Hippocampal formation (tissue), 2 donors: ENCODE measurements around the gene ACAA1.

Experiments
- DNase-seq, 2 donors: peaks; one replicate each; lab custom pipeline; 2025; lab: John Stamatoyannopoulos, UW

ACAA1 gene

GRCh38 chr3:38154033-38154494 lies 17.1 kb upstream of the ACAA1 start:
- DNase-seq, result no peak

- no peak for DNase-seq
Observed at GRCh38 chr3:38153221-38153620, 16.3 kb upstream of the ACAA1 start.

- no peak for DNase-seq
Observed at GRCh38 chr3:38152609-38153008, 15.7 kb upstream of the ACAA1 start.

GRCh38 chr3:38151667-38152265 lies 14.8 kb upstream of the ACAA1 start:
- DNase-seq, result no peak

GRCh38 chr3:38150780-38151528 lies 14.0 kb upstream of the ACAA1 start:
- DNase-seq, result no peak

- no peak for DNase-seq
Observed at GRCh38 chr3:38149708-38150107, 12.8 kb upstream of the ACAA1 start.

- no peak for DNase-seq
Observed at GRCh38 chr3:38148311-38148882, 11.5 kb upstream of the ACAA1 start.

- no peak for DNase-seq
Observed at GRCh38 chr3:38147421-38147820, 10.5 kb upstream of the ACAA1 start.

- no peak for DNase-seq
Observed at GRCh38 chr3:38146504-38146903, 9.6 kb upstream of the ACAA1 start.

- DNase-seq, result no peak
Observed at GRCh38 chr3:38143511-38143910, 6.6 kb upstream of the ACAA1 start.

- no peak for DNase-seq
Observed at GRCh38 chr3:38142959-38143358, 6.0 kb upstream of the ACAA1 start.

- no peak for DNase-seq
Observed at GRCh38 chr3:38141952-38142273, 5.0 kb upstream of the ACAA1 start.

GRCh38 chr3:38141173-38141951 lies 4.4 kb upstream of the ACAA1 start:
- no peak for DNase-seq

- DNase-seq, result no peak
Observed at GRCh38 chr3:38140326-38141172, 3.6 kb upstream of the ACAA1 start.

- DNase-seq, result no peak
Observed at GRCh38 chr3:38139652-38140051, 2.7 kb upstream of the ACAA1 start.

GRCh38 chr3:38139191-38139590 lies 2.3 kb upstream of the ACAA1 start:
- no peak for DNase-seq

GRCh38 chr3:38138349-38139190 lies 1.6 kb upstream of the ACAA1 start, which contains the start of gene MYD88:
TSS of gene MYD88 (plus strand) at chr3:38138661. CDS start at chr3:38138701, 40 bp downstream.
- peak; percentile 13 to 41 for DNase-seq

- no peak for DNase-seq
Observed at GRCh38 chr3:38137615-38138348, 855 bp upstream of the ACAA1 start.

- DNase-seq, result no peak
Observed at GRCh38 chr3:38136393-38136776, 542 bp downstream of the ACAA1 start.
